ENCODE data around the gene KATNAL2. TPM values are rescaled to one million over a fixed set of nuclear protein-coding genes. Genes with fewer than 3 reads are reported as not detected.

Gene KATNAL2
- 28.6 and 39.9 TPM in 2 replicates for total RNA-seq (ENCODE audit: low replicate concordance)

GRCh38 chr18:46917108-46917802 lies at the start of gene KATNAL2, which contains the start of gene PIAS2:
Gene KATNAL2 (plus strand): TSS chr18:46917602. CDS start chr18:46946873, 29,271 bp downstream.
Gene PIAS2 (minus strand): TSS chr18:46917507. CDS start chr18:46917345, 162 bp downstream.
- no peak within 1 kb of the TSS for H3K9ac ChIP-seq
- H3K27me3 ChIP-seq: no peaks in the 10 kb centered on the region
- H3K9me3 ChIP-seq (ENCODE audit: low read depth): no peaks in the 10 kb centered on the region
- peak; percentile 94 for DNase-seq (ENCODE audit: low spot score)
- Mint-ChIP-seq H3K27me3 (ENCODE audit: insufficient read depth, low read depth) (peaks cover 6% of the 10 kb centered on the region), H3K4me3 (peak within 1 kb of the TSS; percentile 96), H3K4me1 (peaks cover 41% of the 10 kb centered on the region), H3K36me3 (peaks cover 2% of the 10 kb centered on the region), H3K9me3 (no peaks in the 10 kb centered on the region), H3K27ac (peak within 1 kb of the TSS; percentile 93)
- peaks cover 46% of the 10 kb centered on the region for H3K79me2 ChIP-seq (ENCODE audit: low read depth)
- H3K4me3 ChIP-seq: peak within 1 kb of the TSS; percentile 85
- H3F3A ChIP-seq (ENCODE audit: low read depth): peaks cover 13% of the 10 kb centered on the region
- peaks cover 27% of the 10 kb centered on the region for H3K4me1 ChIP-seq
- H4K20me1 ChIP-seq (ENCODE audit: low read depth): peaks cover 39% of the 10 kb centered on the region
- H3K36me3 ChIP-seq: no peaks in the 10 kb centered on the region
- H3K27ac ChIP-seq: no peak within 1 kb of the TSS
- peak within 1 kb of the TSS; percentile 99 for H2AFZ ChIP-seq (replicated peaks)
- peak within 1 kb of the TSS; percentile 92 for H3K4me2 ChIP-seq
- TF ChIP-seq EZH2phosphoT487 (IDR thresholded peaks at IDR 0.05): no peak
- no peak for TF ChIP-seq CTCF (IDR thresholded peaks at IDR 0.05)
- TF ChIP-seq EZH2 (IDR thresholded peaks at IDR 0.05): peak; percentile 45

GRCh38 chr18:46868169-46868921 lies 49.1 kb upstream of the KATNAL2 start:
- Histone ChIP-seq H3K27me3 (no peaks in the 10 kb centered on the region), H3F3A (ENCODE audit: low read depth) (peaks cover 25% of the 10 kb centered on the region), H4K20me1 (ENCODE audit: low read depth) (peaks cover 35% of the 10 kb centered on the region), H3K4me3 (peak overlapping the region; percentile 59), H3K79me2 (ENCODE audit: low read depth) (peaks cover 87% of the 10 kb centered on the region), H3K9ac (peak overlapping the region; percentile 69), H3K4me1 (peaks cover 12% of the 10 kb centered on the region), H3K36me3 (peaks cover 9% of the 10 kb centered on the region), H3K9me3 (ENCODE audit: low read depth) (no peaks in the 10 kb centered on the region), H3K4me2 (peak overlapping the region; percentile 65), H3K27ac (peak overlapping the region; percentile 84), H2AFZ (replicated peaks) (no peak overlapping the region)
- Mint-ChIP-seq H3K4me3 (no peak overlapping the region), H3K36me3 (peaks cover 27% of the 10 kb centered on the region), H3K9me3 (peaks cover 27% of the 10 kb centered on the region), H3K27me3 (ENCODE audit: insufficient read depth, low read depth) (no peaks in the 10 kb centered on the region), H3K4me1 (no peaks in the 10 kb centered on the region), H3K27ac (no peak overlapping the region)
- DNase-seq (ENCODE audit: low spot score): peak; percentile 70
- TF ChIP-seq EZH2phosphoT487 (IDR thresholded peaks at IDR 0.05) (no peak), CTCF (IDR thresholded peaks at IDR 0.05) (no peak), EZH2 (IDR thresholded peaks at IDR 0.05) (no peak)

- H3K9me3 Mint-ChIP-seq: peaks cover 43% of the 10 kb centered on the region
- peak; percentile 14 for DNase-seq (ENCODE audit: low spot score)
- peak overlapping the region; percentile 60 for H3K4me2 ChIP-seq
- no peak overlapping the region for H3K9ac ChIP-seq
- H3K4me1 Mint-ChIP-seq: no peaks in the 10 kb centered on the region
- H3F3A ChIP-seq (ENCODE audit: low read depth): peaks cover 75% of the 10 kb centered on the region
- H3K79me2 ChIP-seq (ENCODE audit: low read depth): peaks cover 97% of the 10 kb centered on the region
- H4K20me1 ChIP-seq (ENCODE audit: low read depth): peaks cover 26% of the 10 kb centered on the region
- H3K27ac ChIP-seq: peak overlapping the region; percentile 73
- H3K36me3 Mint-ChIP-seq: peaks cover 49% of the 10 kb centered on the region
- no peak for TF ChIP-seq CTCF (IDR thresholded peaks at IDR 0.05)
- no peak for TF ChIP-seq EZH2 (IDR thresholded peaks at IDR 0.05)
- no peak for TF ChIP-seq EZH2phosphoT487 (IDR thresholded peaks at IDR 0.05)
- H3K9me3 ChIP-seq (ENCODE audit: low read depth): no peaks in the 10 kb centered on the region
- no peak overlapping the region for H3K27ac Mint-ChIP-seq
- H3K36me3 ChIP-seq: peaks cover 17% of the 10 kb centered on the region
- H3K4me3 ChIP-seq: no peak overlapping the region
- H3K4me3 Mint-ChIP-seq: no peak overlapping the region
- H2AFZ ChIP-seq (replicated peaks): no peak overlapping the region
- peaks cover 3% of the 10 kb centered on the region for H3K27me3 Mint-ChIP-seq (ENCODE audit: insufficient read depth, low read depth)
- H3K4me1 ChIP-seq: peaks cover 12% of the 10 kb centered on the region
- no peaks in the 10 kb centered on the region for H3K27me3 ChIP-seq
These were observed 39.9 kb upstream of the KATNAL2 start for GRCh38 chr18:46877329-46877987.

Measured in neural progenitor cell (in vitro differentiated cells).